NCI-H2196 (cell line): ENCODE measurements around the gene TTC32.

Source experiments
- DNase-seq: peaks from one replicate; lab custom pipeline; 2025; ENCODE audit not compliant: unreplicated experiment; lab: John Stamatoyannopoulos, UW

The TTC32 gene

DNA sequence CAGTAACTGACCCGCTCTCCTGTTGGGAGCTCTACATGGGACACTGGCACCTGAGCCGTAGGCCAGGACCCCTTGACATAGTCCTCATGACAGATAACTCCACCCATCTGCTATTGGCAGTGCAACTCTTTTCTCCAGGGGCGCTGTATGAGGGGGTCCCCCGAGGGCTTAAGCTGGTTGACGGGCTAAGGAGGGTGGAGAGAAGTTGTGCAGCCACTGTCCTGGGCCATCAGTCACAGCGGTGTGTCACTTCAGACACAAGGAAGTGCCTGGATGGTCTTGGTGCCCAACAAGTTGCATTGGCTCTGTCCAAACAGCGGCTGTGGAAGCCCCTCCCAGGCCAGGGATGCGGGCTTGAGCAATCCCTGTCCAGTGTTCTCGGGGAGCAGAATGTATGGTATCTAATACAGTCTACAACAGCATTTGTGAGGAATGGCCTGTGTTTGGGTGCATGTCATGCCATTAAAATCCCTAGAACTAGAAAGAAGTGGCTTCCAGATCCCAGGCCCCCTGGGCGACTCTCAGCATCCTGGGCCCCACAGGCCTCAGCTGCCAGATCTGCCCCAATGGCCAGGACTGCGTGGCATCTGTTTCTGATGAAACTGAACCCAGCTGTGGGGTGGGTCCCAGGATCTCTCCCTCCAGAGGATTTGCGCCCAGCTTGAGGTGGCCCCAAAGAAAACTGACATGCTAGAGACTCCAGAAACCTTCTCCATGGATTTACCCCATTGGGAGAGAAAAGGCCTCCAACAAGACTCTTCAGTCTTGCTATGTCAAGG, 23.3 kb downstream of the TTC32 start:
- DNase-seq: no peak

DNA sequence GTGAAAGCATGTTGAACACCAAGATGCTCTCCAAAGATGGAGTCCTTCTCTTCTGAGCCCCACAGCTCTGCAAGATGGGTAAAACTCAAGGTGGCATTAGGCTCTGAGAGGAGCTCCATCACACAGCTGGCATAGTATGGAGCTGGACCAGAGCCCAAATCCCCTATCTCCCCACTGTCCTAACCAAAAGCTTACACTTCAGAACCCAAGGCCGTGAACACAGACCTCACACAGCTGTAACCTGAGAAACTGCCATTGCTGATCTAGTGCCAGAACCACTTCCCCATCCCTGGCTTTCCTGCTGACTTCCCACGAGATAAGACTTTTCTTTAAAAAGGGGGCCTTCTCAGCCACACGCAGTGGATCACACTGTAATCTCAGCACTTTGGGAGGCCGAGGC, 25.0 kb downstream of the TTC32 start:
- DNase-seq: no peak

- no peak for DNase-seq
Measured at GRCh38 chr2:19875280-19875679, 26.5 kb downstream of the TTC32 start.

GRCh38 chr2:19874726-19875125, 27.1 kb downstream of the TTC32 start:
- no peak for DNase-seq

GRCh38 chr2:19873014-19873413, 28.8 kb downstream of the TTC32 start:
- no peak for DNase-seq

- no peak for DNase-seq
Measured at GRCh38 chr2:19872302-19872701, 29.5 kb downstream of the TTC32 start.

GRCh38 chr2:19871836-19872235, 29.9 kb downstream of the TTC32 start:
- DNase-seq: no peak

DNA sequence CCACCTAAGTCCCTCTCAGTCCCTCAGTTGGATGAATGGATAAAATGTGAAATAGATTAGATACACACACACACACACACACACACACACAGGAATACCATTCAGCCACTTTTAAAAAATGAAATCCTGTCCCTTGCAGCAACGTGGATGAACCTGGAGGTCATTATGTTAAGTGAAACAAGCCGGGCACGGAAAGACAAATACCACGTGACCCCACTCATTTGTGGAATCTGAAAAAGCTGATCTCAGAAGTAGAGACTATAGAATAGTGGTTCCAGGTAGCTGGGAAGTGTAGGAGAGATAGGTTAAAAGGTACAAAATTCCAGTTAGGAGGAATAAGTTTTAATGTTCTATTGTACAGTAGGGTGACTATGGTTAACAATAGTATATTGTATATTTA, 31.0 kb downstream of the TTC32 start:
- no peak for DNase-seq

- no peak for DNase-seq
Measured at GRCh38 chr2:19868701-19869580, 32.8 kb downstream of the TTC32 start.

DNA sequence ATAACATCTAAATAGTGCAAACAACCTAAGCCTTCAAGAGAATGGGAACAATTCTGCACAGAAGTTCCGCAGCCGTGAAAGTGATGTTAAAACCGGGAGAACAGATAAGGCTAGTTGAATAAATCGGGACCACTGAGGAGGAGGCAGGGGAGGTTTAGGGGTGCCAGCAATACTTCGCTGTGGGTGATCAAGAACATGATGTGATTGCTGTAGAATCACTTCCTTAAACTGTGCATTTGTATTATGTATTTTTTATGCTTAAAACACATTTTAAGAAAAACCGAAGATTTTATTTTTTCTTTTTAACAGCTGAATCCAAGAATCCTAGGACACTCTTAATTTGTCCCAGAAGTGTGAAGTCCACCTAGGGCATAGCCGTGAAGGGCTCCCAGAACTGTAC, 33.6 kb downstream of the TTC32 start:
- no peak for DNase-seq

- no peak for DNase-seq
Measured at GRCh38 chr2:19866771-19867170, 35.0 kb downstream of the TTC32 start.

- no peak for DNase-seq
Measured at GRCh38 chr2:19865151-19865550, 36.6 kb downstream of the TTC32 start.

- no peak for DNase-seq
Measured at GRCh38 chr2:19864381-19864780, 37.4 kb downstream of the TTC32 start.

DNA sequence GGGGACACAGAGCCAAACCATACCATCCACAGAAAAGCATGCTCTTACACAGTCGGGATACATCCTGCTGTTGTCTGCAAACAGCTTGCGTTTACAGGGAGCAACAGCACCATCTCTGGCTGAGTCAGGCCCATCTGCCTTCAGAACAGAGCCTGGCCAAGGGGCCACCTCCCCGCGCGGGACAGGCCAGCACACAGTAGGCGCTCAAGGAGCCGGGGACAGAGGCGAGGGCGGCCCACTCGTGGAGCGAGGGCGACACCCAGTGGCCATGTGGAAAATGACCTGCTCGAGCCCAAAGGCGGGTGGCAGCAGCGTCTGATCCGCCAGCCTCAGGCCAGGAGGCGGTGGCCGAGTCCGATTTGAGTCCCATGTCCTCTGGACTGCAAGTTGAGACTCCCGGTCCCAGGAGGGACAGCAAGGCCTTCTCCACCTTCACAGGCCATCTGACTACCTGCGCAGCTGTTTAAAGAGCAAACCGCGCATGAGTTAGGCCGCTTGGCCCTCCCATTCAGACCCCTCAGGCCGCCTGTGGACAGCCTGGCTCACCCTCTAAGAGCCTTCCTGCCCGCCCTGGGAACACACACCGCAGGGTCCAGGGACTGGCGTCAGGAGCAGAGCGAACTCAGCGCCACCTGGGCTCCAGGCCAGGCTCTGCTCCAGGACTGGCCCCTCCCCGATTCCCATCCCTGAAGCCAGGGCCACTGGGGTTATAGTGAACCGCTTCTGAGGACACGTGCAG, 38.3 kb downstream of the TTC32 start:
- DNase-seq: peak; percentile 20

DNA sequence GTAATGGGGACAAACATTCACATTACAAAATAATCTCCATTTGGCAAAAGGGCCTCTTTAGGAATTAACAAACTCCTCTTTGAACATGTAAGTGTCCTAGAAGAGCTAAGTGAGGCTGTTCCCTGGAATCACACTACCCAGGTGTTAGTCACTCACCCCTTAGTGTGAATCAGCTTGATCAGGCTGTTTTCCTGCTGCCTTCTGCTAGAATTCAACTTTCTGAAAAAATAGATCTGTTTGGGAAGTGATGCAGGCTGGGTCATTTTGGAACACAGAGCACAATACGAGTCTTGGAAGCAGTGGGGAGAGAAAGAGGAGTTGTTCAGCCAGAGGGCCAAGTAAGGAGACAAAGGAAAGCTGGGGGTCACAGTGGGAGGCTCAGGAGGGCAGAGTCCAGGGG, 40.0 kb downstream of the TTC32 start:
- no peak for DNase-seq

GRCh38 chr2:19860022-19860421, 41.8 kb downstream of the TTC32 start:
- DNase-seq: peak; percentile 19

- no peak for DNase-seq
Measured at GRCh38 chr2:19859565-19859964, 42.2 kb downstream of the TTC32 start.

- DNase-seq: no peak
Measured at GRCh38 chr2:19857806-19858205, 44.0 kb downstream of the TTC32 start.

DNA sequence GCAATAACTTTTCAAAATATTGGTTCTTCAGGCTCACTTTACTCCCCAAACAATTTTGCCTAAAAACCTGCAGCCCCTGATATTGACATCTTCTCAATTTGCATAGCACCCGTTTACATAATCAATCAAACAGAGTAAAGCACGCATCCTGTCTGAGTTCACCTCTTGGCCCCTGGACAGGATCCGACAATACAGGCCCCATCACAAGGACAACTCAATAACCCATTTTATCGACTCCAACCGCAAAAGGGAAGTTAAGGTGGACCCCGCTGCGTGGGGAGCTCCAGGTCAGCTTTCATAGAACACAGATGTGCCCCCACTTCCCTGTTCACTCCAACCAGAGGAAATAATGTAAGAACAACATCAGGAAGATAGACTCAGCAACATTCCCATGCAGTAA, 44.7 kb downstream of the TTC32 start:
- no peak for DNase-seq

- no peak for DNase-seq
Measured at GRCh38 chr2:19855542-19856431, 46.0 kb downstream of the TTC32 start.
